ENCODE data around the gene ANKS1B.
A peak's percentile ranks its signal among the peaks of the same experiment; 100 is the strongest.
"Not testable (repeated sequence)": the region's sequence is repeated elsewhere in the genome, so short reads cannot be mapped to it uniquely, and the experiment has no call there.

Gene ANKS1B

GRCh38 chr12:99746538-99746937 is 238.2 kb downstream of the ANKS1B start:
- no peak for DNase-seq

- no peak for DNase-seq
Observed at GRCh38 chr12:99745895-99746294, 238.8 kb downstream of the ANKS1B start.

- no peak for DNase-seq
Observed at GRCh38 chr12:99745121-99745520, 239.6 kb downstream of the ANKS1B start.

GRCh38 chr12:99736760-99737269 is 247.9 kb downstream of the ANKS1B start:
- DNase-seq, result no peak

- DNase-seq, result no peak
Observed at GRCh38 chr12:99732131-99732530, 252.6 kb downstream of the ANKS1B start.

GRCh38 chr12:99722690-99723486 is 261.8 kb downstream of the ANKS1B start:
- no peak for DNase-seq

GRCh38 chr12:99721715-99722275 is 262.9 kb downstream of the ANKS1B start:
- no peak for DNase-seq

- not testable (repeated sequence) for DNase-seq
Observed at GRCh38 chr12:99720083-99720465, 264.7 kb downstream of the ANKS1B start.

- not testable (repeated sequence) for DNase-seq
Observed at GRCh38 chr12:99719411-99720082, 265.2 kb downstream of the ANKS1B start.

- not testable (repeated sequence) for DNase-seq
Observed at GRCh38 chr12:99715841-99716510, 268.8 kb downstream of the ANKS1B start.

GRCh38 chr12:99714921-99715320 is 269.8 kb downstream of the ANKS1B start:
- DNase-seq, result not testable (repeated sequence)

- no peak for DNase-seq
Observed at GRCh38 chr12:99713946-99714520, 270.7 kb downstream of the ANKS1B start.

GRCh38 chr12:99712281-99712680 is 272.5 kb downstream of the ANKS1B start:
- no peak for DNase-seq

GRCh38 chr12:99711246-99711645 is 273.5 kb downstream of the ANKS1B start:
- no peak for DNase-seq

GRCh38 chr12:99709619-99710018 is 275.1 kb downstream of the ANKS1B start:
- no peak for DNase-seq

- DNase-seq, result no peak
Observed at GRCh38 chr12:99709116-99709515, 275.6 kb downstream of the ANKS1B start.

GRCh38 chr12:99707883-99708282 is 276.9 kb downstream of the ANKS1B start:
- DNase-seq, result no peak

- peak; percentile 9 for DNase-seq
Observed at GRCh38 chr12:99706736-99707473, 277.8 kb downstream of the ANKS1B start.

- DNase-seq, result no peak
Observed at GRCh38 chr12:99704458-99704857, 280.3 kb downstream of the ANKS1B start.

GRCh38 chr12:99704036-99704435 is 280.7 kb downstream of the ANKS1B start:
- no peak for DNase-seq

- DNase-seq, result no peak
Observed at GRCh38 chr12:99700032-99700431, 284.7 kb downstream of the ANKS1B start.

GRCh38 chr12:99695050-99695449 is 289.7 kb downstream of the ANKS1B start:
- DNase-seq, result no peak

All from OCI-M1 (cell line).